ENCODE measurements around the gene RYR1.
A peak's percentile ranks its signal among the peaks of the same experiment; 100 is the strongest.

Gene RYR1

DNA sequence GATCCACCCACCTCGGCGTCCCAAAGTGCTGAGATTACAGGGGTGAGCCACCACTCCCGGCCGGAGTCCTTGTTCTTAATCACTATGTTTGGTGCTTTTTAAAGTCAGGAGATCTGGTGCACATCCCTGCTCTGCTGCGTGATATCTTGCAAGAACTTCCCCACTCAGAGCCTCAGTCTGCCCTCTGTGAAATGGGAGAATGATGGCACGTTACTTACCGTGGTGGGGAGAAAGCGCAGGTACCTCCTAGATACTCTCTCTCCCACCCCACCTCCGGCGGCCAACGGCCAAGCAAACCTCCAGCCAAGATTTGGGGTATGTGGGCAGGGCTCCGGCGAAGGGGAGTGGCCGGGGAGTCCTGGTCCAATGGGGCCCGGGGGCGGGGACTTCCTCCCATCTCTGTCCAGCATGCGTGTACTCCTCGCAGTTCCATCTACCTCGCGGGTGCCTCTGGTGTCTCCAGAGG lies at the start of gene RYR1:
Gene RYR1, plus strand, starts transcription at position 424 of the 466 bp plus-strand sequence. CDS start 139 bp downstream, outside the sequence.
- TF ChIP-seq ZFX (IDR thresholded peaks at IDR 0.05; ENCODE audit: borderline replicate concordance): no peak
- no peak for TF ChIP-seq CTCF (IDR thresholded peaks at IDR 0.05)
- no peak within 1 kb of the TSS for H3K27ac ChIP-seq

DNA sequence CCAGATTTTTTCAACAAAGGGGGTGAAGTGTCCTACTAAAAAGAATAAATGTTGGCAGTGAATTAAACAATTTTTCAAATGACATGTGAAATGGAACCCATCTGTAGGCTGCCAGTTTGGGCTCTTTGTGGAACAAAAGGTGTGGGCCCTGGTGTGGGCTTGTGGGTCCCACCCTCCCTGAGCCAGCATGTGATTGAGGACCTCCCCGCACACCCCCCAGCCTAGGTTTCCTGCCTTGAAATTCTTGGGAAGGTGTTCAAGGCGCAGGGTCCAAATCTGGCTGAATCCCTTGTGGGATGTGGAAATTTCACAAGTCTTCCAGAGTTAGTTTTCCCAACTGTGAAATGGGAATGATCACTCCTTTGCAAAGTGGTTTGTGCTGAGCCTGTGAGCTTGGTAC lies 49.7 kb upstream of the RYR1 start:
- H3K27ac ChIP-seq: peak overlapping the region; percentile 38
- TF ChIP-seq ZFX (IDR thresholded peaks at IDR 0.05; ENCODE audit: borderline replicate concordance) (no peak), CTCF (IDR thresholded peaks at IDR 0.05) (no peak)

- TF ChIP-seq ZFX (IDR thresholded peaks at IDR 0.05; ENCODE audit: borderline replicate concordance) (no peak), CTCF (IDR thresholded peaks at IDR 0.05) (peak; percentile 60)
- H3K27ac ChIP-seq: peak overlapping the region; percentile 38
Observed at GRCh38 chr19:38384209-38385027, 49.1 kb upstream of the RYR1 start.

- TF ChIP-seq CTCF (IDR thresholded peaks at IDR 0.05) (peak; percentile 15; the same call in 1 of the 2 replicates), ZFX (IDR thresholded peaks at IDR 0.05; ENCODE audit: borderline replicate concordance) (no peak)
- 0 out of 2 replicates have a peak overlapping the region, but pooled peaks have one; percentile 38 for H3K27ac ChIP-seq
Observed at GRCh38 chr19:38385057-38385803, 48.3 kb upstream of the RYR1 start.

- H3K27ac ChIP-seq: no peak overlapping the region
- no peak for TF ChIP-seq ZFX (IDR thresholded peaks at IDR 0.05; ENCODE audit: borderline replicate concordance)
- no peak for TF ChIP-seq CTCF (IDR thresholded peaks at IDR 0.05)
Observed at GRCh38 chr19:38385804-38386257, 47.7 kb upstream of the RYR1 start.

DNA sequence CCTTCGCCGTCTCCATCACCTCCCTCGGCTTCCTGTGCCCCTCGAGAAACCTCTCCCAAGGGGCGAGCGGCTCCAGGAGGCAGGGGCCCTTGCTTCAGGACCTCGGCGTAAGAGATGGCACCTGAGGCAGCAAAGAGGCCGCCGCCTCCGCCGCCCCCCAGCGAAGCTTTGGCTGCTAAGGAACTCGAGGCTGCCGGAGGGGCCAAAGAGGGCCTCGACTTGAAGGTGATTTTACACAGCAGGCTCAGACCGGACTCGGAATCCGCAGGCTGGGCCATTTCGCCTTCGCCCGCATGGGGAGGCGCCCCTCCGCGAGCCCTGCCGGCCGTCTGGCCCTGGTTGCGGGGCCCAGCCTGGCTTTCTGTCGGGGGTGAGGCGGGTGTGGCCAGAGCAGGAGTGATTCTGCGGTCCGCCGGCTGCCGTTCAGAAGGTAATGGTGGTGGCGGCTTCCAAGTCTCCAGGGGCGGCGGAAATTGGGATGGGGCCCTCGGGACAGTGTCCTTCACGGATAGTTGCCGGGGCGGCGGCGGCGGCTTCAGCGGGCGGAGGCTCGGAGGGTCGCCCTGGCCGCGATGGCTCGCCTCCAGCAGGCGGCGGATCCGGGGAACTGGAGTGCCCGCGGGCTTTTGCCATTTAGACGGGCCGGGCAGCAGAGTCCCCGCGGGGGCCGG lies 47.1 kb upstream of the RYR1 start:
- H3K27ac ChIP-seq: peak overlapping the region; percentile 78; the same call in 1 of the 2 replicates
- TF ChIP-seq CTCF (IDR thresholded peaks at IDR 0.05) (no peak), ZFX (IDR thresholded peaks at IDR 0.05; ENCODE audit: borderline replicate concordance) (no peak)

Measured in 22Rv1 (cell line).